NCI-H748 (cell line): ENCODE results near the gene FAM151A.

Experiments used
- DNase-seq: peaks from one replicate; lab custom pipeline; 2025; ENCODE audit not compliant: unreplicated experiment; lab: John Stamatoyannopoulos, UW

The FAM151A gene

DNA sequence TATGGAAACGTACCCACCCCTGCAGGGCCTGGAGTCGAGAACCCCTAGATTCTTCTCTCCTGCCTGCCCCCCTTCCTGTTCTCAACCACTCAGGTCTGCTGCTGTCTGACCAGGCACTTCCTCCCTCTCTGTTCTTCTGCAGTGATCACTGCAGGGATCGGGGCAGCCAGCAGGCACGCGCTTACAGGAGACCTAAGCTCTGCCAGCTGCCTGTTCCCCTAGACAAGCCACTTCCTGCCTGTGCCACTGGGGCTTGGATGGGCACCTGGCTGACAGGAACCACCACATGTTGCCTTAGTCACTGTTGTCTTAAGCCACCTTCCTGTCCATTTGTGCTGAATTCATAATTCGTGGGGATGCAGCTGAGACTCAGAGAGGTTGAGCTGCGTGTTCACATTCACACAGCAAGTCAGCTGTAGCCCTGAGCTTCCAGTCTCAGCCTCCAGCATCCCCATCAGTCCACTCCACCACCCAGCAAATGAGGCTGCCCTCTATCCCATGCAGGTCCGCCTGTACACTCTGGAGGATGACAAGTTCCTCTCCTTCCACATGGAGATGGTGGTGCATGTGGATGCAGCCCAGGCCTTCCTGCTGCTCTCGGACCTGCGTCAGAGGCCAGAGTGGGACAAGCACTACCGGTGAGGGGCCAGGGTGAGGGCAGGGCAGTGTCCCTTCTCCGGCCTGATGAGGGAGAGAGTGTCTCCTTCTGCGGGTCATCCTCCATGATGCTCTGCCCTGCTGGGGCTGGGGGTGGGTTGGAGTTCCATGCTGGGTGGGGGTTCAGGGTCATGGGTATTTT is 18.6 kb downstream of the FAM151A start:
- peak; percentile 19 for DNase-seq

DNA sequence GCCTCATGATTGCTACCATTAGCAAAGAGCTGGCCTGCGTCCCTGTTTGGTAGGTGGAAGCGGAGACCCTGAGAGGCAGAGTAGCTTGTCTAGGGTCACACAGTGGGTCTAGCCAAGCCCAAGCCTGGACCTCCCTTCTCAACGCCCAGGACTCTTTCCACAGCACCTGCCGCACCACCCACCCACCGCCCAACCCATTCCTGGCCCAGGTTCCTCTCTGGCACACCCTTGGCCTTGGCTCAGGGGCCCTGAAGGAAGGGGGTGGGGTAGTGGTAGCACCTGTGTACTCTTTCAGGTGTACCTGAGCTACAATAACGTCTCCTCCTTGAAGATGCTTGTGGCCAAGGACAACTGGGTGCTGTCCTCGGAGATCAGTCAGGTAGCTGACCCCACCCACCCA is 19.3 kb downstream of the FAM151A start:
- DNase-seq, result no peak

DNA sequence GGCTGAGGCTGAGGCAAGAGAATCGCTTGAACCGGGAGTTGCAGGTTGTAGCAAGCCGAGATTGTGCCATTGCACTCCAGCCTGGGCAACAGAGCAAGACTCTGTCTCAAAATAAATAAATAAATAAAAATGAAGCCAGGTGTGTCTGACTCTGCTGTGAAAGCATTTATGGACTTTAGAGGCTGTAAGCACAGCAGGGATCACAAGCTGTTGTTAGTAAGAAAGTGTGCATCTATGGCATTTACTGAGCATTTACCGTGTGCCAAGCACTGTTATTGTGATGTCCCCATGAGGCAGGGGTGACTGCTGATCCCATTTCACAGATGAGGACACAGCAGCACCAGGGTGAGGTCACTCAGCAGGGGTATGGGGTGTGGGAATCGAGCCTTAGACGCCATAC is 20.1 kb downstream of the FAM151A start:
- no peak for DNase-seq

DNA sequence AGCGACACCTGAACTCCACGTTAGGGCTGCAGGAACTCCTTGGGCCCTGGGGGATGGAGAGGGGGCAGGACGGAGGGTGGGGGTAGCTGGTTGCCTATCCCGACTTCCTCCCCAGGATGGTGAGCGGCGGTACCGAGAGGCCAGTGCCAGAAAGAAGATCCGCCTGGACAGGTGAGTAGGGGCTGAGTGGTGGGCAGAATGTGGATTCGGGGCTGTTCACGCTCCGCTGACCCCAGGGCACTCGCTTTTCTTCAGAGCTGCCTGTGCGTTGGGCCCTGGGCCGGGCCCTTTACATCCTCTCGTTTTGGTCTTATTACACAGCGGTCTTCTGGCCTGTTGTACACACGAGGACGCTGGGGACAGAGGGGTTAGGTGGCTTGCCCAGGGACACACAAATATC is 20.8 kb downstream of the FAM151A start:
- no peak for DNase-seq

DNA sequence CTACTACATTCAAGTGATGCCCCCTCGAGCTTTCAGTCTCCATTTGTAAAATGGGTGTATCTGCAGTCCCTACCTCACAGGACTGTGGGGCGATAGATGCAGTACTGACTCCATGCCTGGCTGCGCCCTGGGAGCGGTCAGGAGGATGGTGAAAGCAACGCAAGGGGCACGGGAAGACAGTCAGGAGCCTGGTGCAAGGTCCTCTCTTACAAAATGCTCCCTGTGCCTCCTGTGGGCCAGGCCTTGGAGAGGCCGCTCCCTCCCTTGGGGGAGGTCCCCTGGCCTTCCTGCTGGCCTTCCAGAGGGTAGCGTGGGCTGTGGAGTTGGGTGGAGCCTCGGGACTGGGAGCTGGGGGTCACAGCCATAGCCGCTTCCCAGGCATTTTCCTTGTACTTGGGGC is 21.6 kb downstream of the FAM151A start:
- no peak for DNase-seq

DNA sequence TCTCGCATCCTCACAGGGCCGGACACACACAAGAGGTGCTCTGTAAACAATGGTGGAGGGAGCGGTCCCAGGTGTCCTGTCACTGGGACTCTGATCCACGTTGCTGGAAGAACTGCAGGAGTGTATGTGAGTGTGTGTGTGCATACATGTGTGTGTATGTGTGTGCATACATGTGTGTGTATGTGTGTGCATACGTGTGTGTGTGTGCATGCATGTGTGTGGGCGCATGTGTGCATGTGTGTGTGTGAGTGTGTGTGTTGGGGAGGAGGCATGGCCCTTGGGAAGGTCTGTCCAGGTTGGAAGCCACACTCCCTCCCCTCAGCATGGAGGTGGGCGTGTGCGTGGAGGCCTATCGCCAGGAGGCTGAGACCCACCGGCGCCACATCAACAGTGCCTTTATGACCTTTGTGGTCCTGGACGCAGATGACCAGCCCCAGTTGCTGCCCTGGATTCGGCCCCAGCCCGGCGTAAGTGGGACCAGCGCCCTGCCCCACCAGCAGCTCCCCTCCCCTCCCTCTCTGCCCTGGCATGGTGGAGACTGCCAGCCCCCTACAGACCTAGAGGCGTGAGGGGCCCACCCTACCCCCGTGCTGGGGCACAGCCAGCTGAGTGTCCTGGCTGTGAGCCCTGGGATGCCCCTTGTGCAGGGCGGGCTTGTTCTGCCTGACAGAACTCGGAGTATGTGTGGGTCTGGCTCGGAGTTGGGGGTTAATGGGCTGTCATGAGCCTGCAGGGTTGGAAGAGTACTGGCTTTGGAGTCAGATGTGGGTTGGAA is 22.2 kb downstream of the FAM151A start:
- DNase-seq, result no peak

DNA sequence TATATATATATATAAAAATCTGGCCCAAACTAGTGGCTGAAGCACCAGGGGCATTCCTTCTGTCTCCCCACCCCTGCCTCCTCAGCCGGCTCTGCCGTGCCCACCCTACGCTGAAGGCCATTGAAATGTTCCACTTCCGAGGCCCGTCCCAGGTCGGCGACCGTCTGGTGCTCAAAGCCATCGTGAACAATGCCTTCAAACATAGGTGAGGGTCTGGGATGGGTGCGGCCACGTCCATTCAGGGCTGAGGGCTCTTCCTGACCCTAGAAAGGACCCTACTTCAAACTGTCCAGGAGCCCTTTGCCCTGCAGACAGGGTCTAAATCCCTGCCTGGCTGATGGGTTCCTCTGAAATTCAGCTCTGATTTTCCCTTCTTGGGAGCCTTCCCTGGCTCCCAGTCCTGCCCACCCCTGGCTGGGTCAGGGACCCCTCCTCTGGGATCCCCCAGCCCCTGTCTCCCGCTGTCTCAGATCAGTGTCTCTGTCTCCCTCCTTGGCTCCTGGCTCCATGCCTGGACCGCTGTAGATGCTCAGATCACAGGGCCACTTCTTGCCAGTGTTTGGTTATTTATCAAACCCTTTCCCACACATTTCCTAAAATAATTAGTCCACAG is 24.0 kb downstream of the FAM151A start:
- DNase-seq, result no peak

DNA sequence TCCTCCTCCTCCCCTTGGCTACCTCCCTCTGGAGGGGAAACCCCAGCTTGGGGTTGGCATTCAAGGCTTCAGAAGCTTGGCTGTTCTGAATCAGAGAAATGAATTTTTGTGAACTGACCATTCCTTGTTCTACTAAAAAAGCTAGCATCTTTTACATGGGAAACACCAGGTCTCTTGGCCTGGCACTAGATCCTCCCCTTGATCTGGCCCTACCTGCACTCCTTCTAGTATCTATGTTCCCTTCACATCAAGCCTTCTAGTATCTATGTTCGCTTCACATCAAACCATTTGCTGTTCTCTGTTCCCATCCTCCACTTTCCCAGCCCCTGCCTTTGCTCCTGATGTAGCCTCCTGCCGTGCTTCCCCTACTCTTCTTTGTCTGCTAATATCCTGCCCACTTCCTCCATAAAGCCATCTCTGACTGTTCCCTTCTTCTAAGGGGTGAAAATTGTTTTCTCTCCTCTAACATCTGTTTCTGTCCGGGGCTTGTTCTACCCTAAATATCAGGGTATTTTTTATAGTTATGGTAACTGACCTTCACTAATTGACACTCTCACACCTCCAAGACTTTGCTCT is 25.8 kb downstream of the FAM151A start:
- no peak for DNase-seq

DNA sequence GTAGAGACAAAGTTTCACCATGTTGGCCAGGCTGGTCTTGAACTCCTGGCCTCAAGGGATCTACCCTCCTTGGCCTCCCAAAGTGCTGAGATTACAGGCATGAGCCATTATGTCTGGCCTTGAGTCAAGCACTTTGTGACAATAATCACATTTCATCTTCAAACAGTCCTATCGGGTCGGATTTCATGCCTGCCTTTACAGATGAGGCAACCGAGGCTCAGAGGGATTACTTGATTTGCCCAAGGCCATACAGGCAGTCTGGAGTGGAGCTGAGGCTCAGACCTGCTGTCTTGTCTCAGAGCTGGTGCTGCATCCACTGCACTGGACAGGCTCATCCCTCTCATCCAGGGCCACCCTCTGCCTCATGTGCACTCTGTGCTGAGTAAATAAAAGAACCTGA is 26.6 kb downstream of the FAM151A start:
- DNase-seq, result no peak

DNA sequence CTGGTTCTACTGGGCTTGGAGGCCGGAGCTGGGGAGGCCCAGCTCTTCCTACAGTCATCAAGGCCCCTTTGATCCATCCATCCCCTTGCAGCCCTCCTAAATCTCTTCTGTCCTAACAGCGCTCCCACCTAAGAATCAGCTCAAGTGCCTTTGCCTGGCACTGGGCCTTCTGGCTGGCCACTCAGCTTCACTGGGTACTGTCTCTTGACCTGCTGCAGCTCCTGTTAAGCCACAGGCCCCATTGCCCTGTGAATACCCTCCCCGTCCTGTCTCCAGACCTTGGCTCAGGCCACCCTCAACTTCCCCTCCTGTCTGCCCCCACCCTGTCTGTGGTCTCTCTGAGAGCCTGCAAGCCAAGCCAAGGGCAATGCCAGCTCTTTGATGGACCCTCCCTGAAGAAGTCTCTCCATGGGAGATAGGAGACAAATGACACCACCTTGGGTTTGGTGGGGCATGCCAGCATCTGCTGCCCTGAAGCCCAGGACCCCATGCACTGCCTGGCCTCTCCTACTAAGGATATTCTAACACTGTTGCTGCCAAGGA is 27.3 kb downstream of the FAM151A start:
- no peak for DNase-seq

DNA sequence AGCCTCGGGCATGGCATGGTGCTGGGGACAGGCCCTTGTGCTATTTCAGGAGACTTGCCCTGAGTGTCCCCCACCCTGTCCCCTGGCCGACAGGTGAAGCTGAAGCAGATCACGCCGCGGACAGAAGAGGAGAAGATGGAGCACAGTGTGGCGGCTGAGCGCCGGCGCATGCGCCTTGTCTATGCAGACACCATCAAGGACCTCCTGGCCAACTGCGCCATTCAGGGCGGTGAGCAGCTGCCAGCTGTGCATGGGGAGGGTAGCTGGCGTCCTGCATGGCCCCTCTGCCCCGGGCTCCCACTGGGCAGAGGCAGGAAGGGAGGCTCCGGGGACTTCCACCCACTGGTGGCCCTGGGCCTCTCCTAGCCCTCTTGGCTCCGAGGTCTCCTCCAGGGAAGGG is 28.9 kb downstream of the FAM151A start:
- DNase-seq, result no peak

DNA sequence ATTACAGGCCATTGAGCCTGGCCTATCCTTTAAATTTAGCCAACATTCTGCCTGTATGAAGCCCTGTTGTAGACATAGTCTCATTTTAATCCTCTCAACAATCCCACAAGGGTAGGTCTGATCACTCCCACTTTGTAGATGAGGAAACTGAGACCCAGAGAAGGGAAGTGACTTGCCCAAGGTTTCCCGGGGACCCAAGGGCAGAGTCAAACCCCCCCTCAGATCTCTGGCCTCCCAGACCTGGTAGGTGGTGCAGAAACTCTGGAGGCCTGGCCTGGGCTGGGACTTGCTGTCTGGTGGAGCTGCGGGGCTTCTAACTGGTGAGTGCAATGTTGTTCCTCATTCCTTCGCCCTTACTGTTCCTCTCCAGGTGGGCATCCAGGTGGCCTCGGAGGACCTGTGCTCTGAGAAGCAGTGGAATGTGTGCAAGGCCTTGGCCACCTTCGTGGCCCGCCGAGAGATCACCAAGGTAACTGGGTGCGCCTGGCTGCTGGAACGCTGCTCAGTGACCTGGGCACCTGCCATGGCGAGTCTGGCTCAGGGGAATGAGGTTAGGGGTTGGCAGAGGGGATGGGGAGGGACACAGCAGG is 29.7 kb downstream of the FAM151A start:
- no peak for DNase-seq

DNA sequence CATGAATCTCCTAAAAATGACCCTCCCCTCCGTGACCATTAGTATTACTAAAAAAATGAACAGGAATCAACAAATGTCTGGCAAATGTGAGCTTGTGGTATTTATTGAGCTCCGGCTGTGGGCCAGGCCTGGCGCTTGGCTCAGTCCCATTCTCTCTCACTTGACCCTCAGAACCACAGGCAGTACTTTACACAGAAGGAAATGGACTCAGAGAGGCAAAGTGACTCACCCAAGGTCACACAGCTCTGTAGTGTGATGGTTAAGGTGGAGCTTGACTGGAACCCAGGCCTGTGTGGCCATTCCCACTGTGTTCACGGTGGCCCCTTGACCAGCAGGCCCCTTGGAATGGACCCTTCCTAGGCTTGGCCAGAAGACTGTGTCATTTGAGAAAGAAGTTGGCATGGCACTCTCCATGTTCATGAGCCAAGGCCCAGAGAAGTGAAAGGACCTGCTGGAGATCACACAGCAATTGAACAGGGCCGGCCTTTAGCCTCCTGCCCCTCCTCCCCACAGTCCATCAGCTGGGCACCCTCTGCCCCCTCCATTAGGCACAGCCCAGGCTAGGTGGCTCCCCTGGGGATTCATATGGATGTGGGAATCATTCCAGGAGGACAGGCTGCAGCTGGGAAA is 32.1 kb downstream of the FAM151A start:
- no peak for DNase-seq

DNA sequence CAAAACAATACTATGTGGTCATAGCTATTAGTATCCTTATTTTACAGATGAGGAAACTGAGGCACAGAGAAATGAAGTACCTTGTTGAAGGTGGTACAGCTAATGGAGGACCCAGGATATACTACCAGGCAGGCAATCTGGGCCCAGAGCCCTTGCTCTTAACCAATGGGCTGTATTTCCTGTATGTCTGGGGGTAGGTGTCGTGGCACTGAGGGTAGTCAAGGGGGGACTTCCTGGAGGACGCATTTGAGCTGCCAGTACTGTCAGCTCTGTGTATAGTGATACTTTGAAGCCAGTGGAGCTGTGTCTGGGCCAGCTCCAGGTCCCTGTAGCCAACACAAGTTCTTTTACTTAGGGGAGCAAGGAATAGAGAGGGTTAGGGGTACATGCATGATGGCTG is 34.9 kb downstream of the FAM151A start:
- DNase-seq, result no peak

DNA sequence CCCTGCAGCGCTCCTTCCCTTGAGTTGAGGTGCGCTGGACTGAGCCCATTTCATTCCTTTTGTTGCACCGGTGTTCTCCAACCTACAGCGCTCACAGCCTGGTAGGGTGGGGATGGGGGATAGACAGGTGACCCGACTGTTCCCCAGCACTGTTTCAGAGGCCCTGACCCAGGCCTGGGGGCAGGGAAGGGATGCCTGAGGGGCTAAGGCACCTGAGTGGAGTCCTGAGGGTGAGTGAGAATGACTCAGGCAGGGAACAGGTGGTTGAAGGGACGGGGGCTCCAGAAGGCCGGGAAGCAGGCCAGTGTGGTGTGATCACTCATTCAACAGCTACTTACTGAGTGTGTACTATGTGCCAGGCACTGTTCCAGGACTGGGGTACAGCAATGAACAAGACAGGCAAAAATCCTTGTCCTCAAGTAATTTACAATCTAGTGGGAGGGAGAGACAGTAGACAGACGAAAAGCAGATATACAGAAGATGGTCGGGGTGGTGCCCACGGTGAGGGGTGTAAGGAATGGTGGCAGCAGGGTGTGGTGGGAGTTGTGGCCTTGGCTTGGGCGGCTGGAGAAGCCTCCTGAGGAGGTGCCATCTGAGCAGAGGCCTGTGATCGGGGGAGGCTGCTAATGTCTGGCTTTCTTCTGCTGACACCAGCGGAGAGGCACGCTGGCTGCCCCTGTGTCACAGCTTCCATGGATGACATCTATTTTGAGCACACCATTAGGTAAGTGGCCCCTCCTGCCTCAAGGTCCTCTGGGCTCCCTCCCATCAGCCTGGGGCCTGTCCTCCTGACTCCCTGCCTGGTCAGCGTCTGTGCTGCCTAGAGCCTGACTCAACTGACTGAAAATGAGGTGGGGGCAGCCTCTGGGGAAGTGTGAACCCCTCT is 37.9 kb downstream of the FAM151A start:
- DNase-seq, result no peak

DNA sequence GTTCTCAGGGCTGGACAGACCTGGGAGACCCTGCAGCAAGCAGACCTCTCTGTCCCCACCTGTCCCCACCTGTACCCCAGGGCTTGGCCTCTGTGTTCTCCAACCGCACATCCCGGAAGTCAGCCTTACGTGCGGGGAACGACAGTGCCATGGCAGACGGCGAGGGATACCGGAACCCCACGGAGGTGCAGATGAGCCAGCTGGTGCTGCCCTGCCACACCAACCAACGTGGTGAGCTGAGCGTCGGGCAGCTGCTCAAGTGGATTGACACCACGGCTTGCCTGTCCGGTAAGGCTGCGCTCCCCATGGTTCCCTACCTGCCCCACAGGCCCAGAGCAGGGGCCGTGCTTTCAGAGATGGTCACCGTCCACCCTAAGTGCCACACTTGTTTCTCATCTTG is 38.8 kb downstream of the FAM151A start:
- no peak for DNase-seq

DNA sequence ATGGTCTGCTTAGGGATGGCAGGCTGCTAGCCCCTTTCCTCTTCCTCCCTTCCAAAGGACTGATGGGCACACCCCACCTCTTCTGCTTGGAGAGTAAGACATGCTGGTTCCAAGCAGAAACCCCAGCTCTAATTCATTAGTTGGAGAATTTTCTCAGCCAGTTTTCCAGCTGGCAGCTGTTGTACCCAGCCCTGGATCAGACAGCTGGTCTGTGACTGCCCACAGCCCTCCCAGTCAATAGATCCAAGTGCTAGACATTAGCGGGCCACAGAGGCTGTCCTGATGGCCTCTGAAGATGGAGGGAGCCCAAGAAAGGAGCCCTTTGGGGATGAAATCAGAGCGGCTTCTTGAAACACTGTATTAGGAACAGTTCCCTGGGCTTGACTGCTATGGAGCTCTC is 39.5 kb downstream of the FAM151A start:
- DNase-seq, result no peak

DNA sequence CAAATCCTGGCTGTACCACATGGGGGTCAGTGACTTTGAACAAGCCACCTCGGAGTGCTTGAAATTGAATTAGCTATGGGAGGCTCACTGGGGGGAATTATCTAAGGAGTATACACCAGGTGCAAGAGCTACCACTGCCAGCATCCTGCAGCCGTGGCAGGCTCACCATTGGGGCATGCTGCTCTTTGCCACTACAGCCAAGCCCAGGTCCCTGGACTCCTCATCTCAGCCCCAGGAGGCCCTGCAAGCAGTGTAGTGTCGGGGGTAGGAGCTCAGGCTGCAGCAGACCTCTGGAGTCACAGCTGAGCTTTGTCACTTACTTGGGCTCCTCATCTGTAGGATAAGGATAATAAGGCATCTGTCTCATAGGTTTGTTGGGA is 40.0 kb downstream of the FAM151A start:
- DNase-seq, result no peak

DNA sequence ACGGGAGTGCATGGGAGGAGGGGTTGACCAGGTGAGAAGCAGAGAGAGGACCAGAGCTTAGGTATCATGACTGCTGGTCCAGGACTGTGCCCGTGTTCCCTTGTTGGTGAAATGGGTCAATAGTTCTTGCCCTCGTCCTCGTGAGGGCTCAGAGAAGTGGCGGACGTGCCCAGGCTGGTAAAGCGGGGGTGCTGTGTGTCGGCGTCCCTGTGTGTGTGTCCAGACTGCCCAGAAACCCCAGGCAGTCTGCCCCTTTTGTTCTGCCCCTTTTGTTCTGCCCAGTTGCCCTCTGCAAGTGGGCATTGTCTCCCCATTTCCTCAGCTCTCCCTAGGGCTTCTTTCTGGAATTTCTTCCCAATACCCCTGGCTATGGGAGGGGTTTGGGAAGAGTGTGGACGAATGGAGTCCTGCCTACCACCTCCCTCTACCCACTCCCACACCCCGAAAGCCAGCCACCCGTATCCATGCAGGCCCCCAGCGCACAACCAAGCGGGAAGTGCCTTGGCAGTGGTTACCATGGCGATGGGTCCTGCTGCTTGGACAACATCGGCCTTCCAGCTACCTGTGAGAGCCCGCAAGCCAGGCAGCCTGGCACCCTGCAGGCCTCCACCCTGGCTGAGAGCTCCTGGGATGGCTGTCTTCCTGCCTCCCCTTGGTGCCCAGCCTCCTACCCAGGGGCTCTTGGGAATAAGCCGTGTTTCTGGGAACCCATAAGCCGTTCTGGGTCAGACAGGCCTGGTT is 40.6 kb downstream of the FAM151A start:
- peak; percentile 63 for DNase-seq
